Astrocyte (in vitro differentiated cells and primary cell): ENCODE results near the gene TNIK.
"Not testable (repeated sequence)": the region's sequence is repeated elsewhere in the genome, so short reads cannot be mapped to it uniquely, and the experiment has no call there.

Experiments used
- CTCF ChIP-seq: IDR thresholded peaks from 2 replicates; pipeline ENCODE4 v1.5.1; 2011; ENCODE audit warnings: low read depth, mild to moderate bottlenecking, inconsistent platforms, low read length, moderate library complexity; ENCODE audit not compliant: insufficient read depth
- EZH2 ChIP-seq: IDR thresholded peaks from 2 replicates; pipeline ENCODE4 v1.6.1; 2012; ENCODE audit warnings: mild to moderate bottlenecking, low read length, inconsistent platforms; ENCODE audit not compliant: insufficient read depth

- not testable (repeated sequence) for TF ChIP-seq CTCF, EZH2
Observed at GRCh38 chr3:171119402-171119801, 340.8 kb downstream of the TNIK start.
